ENCODE results near the gene SLC35E1.

DNA sequence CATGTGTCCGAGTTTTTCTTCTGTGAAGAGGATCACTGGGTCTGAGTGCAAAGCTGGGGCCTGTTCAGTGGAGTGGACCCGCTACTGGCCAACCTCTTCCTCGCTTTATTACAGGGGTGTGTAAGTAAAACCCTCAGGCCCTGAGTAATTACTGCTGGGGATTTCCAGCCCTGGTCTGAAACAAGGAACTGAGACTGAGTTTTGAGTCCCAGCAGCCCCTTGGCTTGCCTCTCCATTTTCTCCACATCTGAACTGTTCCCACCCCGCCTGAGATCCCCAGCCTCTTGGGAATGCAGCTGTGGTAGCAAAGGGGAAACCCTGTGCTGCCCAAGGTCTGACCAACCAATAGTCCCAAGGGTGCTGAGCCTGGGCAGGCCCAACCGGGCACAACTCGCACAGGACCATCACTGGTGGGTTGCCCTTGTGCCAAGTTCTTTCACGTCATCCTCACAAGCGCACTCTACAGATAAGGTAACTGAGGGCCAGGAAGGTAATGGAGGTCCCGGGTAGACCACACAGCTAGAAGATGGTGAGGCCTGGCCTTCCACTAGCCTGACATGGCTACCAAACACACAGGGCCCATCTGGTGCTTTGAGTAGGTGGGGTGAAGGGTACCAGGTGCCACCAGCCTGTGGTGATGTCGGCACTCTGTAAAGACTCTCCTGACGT lies 13.7 kb upstream of the SLC35E1 start:
- TF ChIP-seq POLR2A (IDR thresholded peaks at IDR 0.05) = peak in 1 of 4 donors; percentile 31
- TF ChIP-seq, protein P1, sequence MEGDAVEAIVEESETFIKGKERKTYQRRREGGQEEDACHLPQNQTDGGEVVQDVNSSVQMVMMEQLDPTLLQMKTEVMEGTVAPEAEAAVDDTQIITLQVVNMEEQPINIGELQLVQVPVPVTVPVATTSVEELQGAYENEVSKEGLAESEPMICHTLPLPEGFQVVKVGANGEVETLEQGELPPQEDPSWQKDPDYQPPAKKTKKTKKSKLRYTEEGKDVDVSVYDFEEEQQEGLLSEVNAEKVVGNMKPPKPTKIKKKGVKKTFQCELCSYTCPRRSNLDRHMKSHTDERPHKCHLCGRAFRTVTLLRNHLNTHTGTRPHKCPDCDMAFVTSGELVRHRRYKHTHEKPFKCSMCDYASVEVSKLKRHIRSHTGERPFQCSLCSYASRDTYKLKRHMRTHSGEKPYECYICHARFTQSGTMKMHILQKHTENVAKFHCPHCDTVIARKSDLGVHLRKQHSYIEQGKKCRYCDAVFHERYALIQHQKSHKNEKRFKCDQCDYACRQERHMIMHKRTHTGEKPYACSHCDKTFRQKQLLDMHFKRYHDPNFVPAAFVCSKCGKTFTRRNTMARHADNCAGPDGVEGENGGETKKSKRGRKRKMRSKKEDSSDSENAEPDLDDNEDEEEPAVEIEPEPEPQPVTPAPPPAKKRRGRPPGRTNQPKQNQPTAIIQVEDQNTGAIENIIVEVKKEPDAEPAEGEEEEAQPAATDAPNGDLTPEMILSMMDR (IDR thresholded peaks at IDR 0.05) = no peak
